Measurements from ENCODE around the gene AK8.
"Not testable (repeated sequence)": the region's sequence is repeated elsewhere in the genome, so short reads cannot be mapped to it uniquely, and the experiment has no call there.

Gene AK8

GRCh38 chr9:132795511-132796303, 82.4 kb downstream of the AK8 start:
- DNase-seq, result no peak

- DNase-seq, result no peak
Observed at GRCh38 chr9:132794730-132795380, 83.2 kb downstream of the AK8 start.

- DNase-seq, result no peak
Observed at GRCh38 chr9:132793606-132794580, 84.2 kb downstream of the AK8 start.

GRCh38 chr9:132792547-132792946, 85.5 kb downstream of the AK8 start:
- DNase-seq, result no peak

DNA sequence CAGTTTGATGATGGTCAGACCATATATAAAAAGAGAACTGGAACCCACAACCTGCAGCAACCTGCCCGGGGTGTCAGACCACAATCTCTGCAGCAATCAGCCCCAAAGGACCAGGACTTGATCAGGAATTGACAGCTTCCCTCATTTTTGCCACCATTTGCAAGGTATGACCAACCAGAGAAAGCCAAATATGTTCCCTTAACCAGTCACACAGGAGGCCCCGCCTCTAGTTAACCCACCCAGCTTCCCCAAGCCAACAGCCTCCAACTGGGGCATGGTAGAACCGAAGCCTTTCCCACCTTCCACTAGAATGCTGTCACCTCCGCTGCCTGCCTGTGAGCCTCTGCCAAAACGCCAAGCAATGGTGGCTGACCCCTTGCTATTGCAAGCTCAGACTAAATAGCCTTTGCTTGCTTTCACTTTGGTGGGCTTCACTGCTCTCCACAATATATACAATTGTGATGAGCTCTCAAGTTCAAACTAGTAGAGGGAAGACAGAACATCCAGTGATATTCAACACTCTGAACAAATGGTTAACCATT, 86.3 kb downstream of the AK8 start:
- no peak for DNase-seq

- DNase-seq, result no peak
Observed at GRCh38 chr9:132789719-132790118, 88.4 kb downstream of the AK8 start.

DNA sequence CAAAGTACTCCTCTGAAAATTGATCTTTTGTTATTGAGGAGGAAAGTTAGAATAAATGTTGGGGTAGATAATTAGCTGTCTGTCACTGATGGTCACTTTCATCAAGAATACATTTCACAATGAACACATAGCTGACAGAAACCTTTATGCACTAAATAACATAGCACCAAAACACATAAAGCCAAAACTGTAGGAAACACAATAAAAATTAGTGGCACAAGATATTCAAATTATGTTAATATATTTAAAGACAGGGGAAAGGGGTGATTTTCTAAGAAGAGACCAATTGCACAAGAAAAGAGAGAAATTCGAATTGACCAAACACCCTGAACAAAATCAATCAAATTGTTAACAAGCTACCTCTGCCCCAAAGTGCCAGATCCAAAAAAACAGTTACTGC, 89.7 kb downstream of the AK8 start:
- DNase-seq, result no peak

GRCh38 chr9:132787748-132788159, 90.3 kb downstream of the AK8 start:
- DNase-seq, result no peak

DNA sequence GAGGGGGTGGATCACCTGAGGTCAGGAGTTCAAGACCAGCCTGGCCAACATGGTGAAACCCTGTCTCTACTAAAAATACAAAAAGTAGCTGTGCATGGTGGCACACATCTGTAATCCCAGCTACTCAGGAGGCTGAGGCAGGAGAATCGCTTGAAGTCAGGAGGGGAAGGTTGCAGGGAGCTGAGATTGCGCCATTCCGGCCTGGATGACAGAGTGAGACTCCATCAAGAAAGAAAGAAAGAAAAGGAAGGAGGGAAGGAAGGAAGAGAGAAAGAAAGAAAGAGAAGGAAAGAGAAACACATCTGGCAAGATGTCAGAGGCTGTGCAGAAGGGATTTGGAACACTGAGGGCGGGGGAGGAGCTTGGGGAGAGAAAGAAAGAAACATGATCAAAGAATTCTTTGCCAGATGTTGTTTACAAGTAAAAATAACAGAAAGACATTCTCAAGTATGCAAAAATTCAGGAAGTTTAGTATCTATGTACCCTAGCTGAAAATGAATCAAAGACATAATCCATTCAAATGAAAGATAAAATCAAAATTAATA, 93.7 kb downstream of the AK8 start:
- no peak for DNase-seq

DNA sequence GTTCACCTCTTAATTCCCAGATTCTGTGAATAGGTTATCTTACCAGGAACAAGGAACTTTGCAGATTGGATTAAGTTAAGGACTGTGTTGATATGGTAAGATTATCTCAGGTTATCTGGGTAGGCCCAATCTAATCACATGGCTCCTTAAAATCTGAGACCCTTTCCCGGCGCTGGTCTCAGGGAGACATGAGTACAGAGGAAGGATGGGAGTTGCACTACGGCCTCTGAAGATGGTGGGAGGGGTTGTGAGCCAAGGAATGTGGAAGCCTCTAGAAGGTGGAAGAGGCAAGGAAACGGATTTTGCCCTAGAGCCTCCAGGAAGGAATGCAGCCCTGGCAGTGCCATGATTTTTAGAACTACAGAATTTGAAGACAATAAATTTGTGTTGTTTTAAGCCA, 95.1 kb downstream of the AK8 start:
- DNase-seq, result no peak

GRCh38 chr9:132782037-132782436, 96.0 kb downstream of the AK8 start:
- DNase-seq, result no peak

GRCh38 chr9:132780230-132781007, 97.7 kb downstream of the AK8 start:
- DNase-seq, result no peak

- DNase-seq, result no peak
Observed at GRCh38 chr9:132776891-132777290, 101.2 kb downstream of the AK8 start.

DNA sequence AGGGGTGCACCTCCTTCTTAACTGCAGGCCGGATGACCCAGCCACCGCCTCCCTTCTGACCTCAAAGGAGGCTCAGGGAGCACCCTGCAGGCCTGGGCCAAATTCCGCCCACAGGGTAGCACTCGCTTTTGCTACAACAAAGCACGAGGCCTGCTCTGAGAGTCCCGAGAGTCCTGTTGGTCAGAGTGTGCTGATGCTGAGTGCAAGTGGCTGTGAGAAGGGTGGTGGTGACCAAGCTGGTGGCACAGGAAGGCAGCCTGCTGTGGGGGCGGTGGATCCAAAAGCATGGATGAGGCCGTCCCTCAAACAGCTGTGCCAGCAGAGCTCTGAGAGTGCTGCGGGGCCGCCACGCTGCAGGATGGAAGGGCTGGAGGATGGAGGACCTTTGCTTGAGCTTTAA, 101.8 kb downstream of the AK8 start:
- no peak for DNase-seq

- no peak for DNase-seq
Observed at GRCh38 chr9:132775720-132776119, 102.4 kb downstream of the AK8 start.

DNA sequence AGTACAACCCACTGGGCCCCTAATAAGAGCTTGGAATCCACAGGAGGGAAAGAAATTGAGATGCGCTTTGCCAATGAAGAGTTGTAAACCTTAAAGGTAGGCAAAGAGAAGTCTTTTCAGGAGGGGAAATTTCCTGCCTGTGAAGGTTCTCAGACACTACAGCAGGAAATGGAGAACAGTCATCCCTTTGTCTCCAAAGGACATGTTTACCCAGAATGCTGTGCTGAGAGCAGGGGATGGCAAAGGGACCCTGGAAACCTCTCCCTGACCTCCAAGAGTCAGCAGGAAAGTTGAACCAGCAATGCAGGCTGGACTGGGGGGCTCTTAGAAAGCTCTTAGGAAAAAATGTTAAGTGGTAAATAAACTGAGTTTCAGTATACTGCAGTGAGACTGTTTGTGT, 103.2 kb downstream of the AK8 start:
- no peak for DNase-seq

GRCh38 chr9:132773764-132774339, 104.2 kb downstream of the AK8 start:
- no peak for DNase-seq

DNA sequence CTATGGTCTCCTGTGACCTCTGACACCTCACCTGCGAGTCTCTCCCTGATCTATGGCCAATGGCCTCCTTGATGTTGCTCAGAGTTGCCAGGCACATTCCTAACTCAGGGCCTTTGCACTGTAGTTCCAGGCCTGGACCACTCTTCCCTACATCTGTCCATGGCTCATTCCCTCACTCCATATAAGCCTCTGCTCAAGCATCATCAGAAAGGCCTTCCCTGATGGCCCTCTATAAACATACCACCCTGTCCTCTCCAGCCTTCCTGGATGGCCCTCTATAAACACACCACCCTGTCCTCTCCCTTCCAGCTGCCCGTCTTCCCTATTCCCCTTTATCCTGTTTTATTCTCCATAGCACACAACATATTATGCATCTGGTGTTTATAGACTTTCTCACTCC, 105.0 kb downstream of the AK8 start:
- DNase-seq, result no peak

GRCh38 chr9:132771752-132772151, 106.3 kb downstream of the AK8 start:
- DNase-seq, result not testable (repeated sequence)

DNA sequence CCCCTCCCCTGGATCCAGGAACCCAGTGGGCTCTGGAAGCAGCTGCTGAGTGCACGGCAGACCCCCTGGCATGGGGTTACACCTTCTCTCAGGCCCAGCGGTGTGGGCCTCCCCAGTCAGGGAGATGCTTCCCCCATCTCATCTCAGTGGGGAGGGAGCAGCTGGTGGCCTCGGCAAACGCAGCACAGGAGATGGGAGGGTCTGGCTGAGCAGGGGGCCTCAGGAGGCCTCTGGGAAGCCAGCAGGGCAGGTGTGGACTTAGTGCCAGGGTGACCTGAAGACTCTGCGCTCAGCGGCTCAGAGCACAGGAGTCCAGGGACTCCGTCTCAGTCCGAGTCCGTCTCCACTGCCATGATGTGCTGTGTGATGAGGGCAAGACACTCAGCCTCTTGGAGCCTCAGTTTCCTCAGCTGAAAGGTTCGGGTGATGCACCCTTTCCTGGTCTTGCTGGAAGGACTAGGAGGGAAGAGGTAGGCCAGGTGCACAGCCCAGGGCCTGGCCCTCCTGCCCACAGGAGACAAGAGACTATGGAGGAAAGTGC, 107.2 kb downstream of the AK8 start:
- DNase-seq, result no peak

Data from effector CD8-positive, alpha-beta T cell (primary cell).